CD14-positive monocyte (primary cell): ENCODE results near the gene ASIC2. TPM values are rescaled to one million over a fixed set of nuclear protein-coding genes. Genes with fewer than 3 reads are reported as not detected.
"Not testable (repeated sequence)": the region's sequence is repeated elsewhere in the genome, so short reads cannot be mapped to it uniquely, and the experiment has no call there.

Experiments
- DNase-seq, 3 donors: peaks; one replicate each; pipeline ENCODE4 v3.0.0-alpha.2; 2011 to 2022
- H2AFZ ChIP-seq: 2 replicates; pipeline ENCODE4 v1.6.0; 2012; ENCODE audit warnings: mild to moderate bottlenecking, low read depth, low read length, inconsistent platforms; ENCODE audit not compliant: insufficient read depth, poor library complexity, severe bottlenecking
- H3K27ac ChIP-seq, 2 donors: 1 replicate in 1 of 2; 2 replicates in 1 of 2; pipeline ENCODE4 v1.5.1; 2012 to 2013; ENCODE audit warnings: low read length in 2 of 2, control low read depth in 1 of 2, inconsistent platforms in 1 of 2, low read depth in 1 of 2, mild to moderate bottlenecking in 1 of 2
- H3K27me3 ChIP-seq, 2 donors: one replicate each; pipeline versions ENCODE4 v1.6.0 to v1.6.1; 2011 to 2013; ENCODE audit warnings: low read length in 2 of 2; ENCODE audit not compliant: control insufficient read depth in 2 of 2, insufficient read depth in 2 of 2
- H3K36me3 ChIP-seq, 2 donors: replicated peaks in 1 of 2; 1 replicate in 1 of 2; 2 replicates in 1 of 2; pipeline versions ENCODE4 v1.5.1 to v1.6.1; 2012 to 2013; ENCODE audit warnings: low read length in 2 of 2, control low read depth in 1 of 2, inconsistent platforms in 1 of 2, mild to moderate bottlenecking in 1 of 2; ENCODE audit not compliant: insufficient read depth in 2 of 2, control insufficient read depth in 1 of 2
- H3K4me1 ChIP-seq, 2 donors: 1 replicate in 1 of 2; 2 replicates in 1 of 2; pipeline versions ENCODE4 v1.5.1 to v1.6.1; 2012 to 2013; ENCODE audit warnings: low read length in 2 of 2, control low read depth in 1 of 2, inconsistent platforms in 1 of 2, mild to moderate bottlenecking in 1 of 2, moderate library complexity in 1 of 2; ENCODE audit not compliant: insufficient read depth in 2 of 2, control insufficient read depth in 1 of 2
- H3K4me2 ChIP-seq: replicated peaks from 2 replicates; pipeline ENCODE3; 2012; ENCODE audit warnings: low read length, moderate library complexity, mild to moderate bottlenecking; ENCODE audit not compliant: poor library complexity, severe bottlenecking; ENCODE audit errors: extremely low read depth
- H3K4me3 ChIP-seq, 3 experiments: fragments of 200-600 bp in 1 of 3; sonication (generic) in 1 of 3; replicated peaks in 1 of 3; 1 replicate in 2 of 3; 2 replicates in 1 of 3; pipeline ENCODE4 v1.5.1; 2011 to 2013; ENCODE audit warnings: low read length in 3 of 3, mild to moderate bottlenecking in 3 of 3, control low read depth in 2 of 3, low read depth in 2 of 3, inconsistent platforms in 1 of 3, moderate library complexity in 1 of 3
- H3K79me2 ChIP-seq: 2 replicates; pipeline ENCODE4 v1.6.0; 2012; ENCODE audit warnings: mild to moderate bottlenecking, control low read depth, inconsistent platforms, low read length, moderate library complexity; ENCODE audit not compliant: insufficient read depth
- H3K9ac ChIP-seq: 2 replicates; pipeline ENCODE4 v1.6.0; 2017; ENCODE audit warnings: low read length, mild to moderate bottlenecking; ENCODE audit not compliant: insufficient read depth, poor library complexity, severe bottlenecking
- H3K9me3 ChIP-seq, 2 donors: replicated peaks in 1 of 2; 1 replicate in 1 of 2; 2 replicates in 1 of 2; pipeline versions ENCODE4 v1.5.1 to v1.6.1; 2012 to 2013; ENCODE audit warnings: low read length in 2 of 2, control low read depth in 1 of 2; ENCODE audit not compliant: control insufficient read depth in 1 of 2, insufficient read depth in 1 of 2
- H4K20me1 ChIP-seq: 2 replicates; pipeline ENCODE4 v1.6.0; 2012; ENCODE audit warnings: mild to moderate bottlenecking, low read length, control low read depth, moderate library complexity; ENCODE audit not compliant: insufficient read depth
- H3K27ac Mint-ChIP-seq, 7 donors: one replicate each; pipeline ENCODE4 v1.8.0; 2020; ENCODE audit warnings: mild to moderate bottlenecking in 7 of 7, mixed read lengths in 7 of 7, moderate library complexity in 6 of 7, inconsistent platforms in 2 of 7
- H3K27me3 Mint-ChIP-seq, 3 donors: one replicate each; pipeline ENCODE4 v1.8.0; 2021 to 2022; ENCODE audit warnings: low read depth in 3 of 3, mild to moderate bottlenecking in 3 of 3, mixed read lengths in 3 of 3, moderate library complexity in 3 of 3, inconsistent platforms in 1 of 3
- H3K36me3 Mint-ChIP-seq, 2 donors: one replicate each; pipeline ENCODE4 v1.8.0; 2020; ENCODE audit warnings: mixed read lengths in 2 of 2, inconsistent platforms in 1 of 2, mild to moderate bottlenecking in 1 of 2
- H3K4me1 Mint-ChIP-seq: one replicate; pipeline ENCODE4 v1.8.0; 2020; ENCODE audit warnings: mild to moderate bottlenecking, mixed read lengths
- H3K4me3 Mint-ChIP-seq, 2 donors: one replicate each; pipeline ENCODE4 v1.8.0; 2020; ENCODE audit warnings: mild to moderate bottlenecking in 2 of 2, mixed read lengths in 2 of 2, moderate library complexity in 1 of 2
- H3K9me3 Mint-ChIP-seq, 7 donors: one replicate each; pipeline ENCODE4 v1.8.0; 2020 to 2022; ENCODE audit warnings: mixed read lengths in 7 of 7, mild to moderate bottlenecking in 6 of 7, moderate library complexity in 6 of 7, inconsistent platforms in 2 of 7
- WGBS: methylation state at CpG from one replicate; pipeline ENCODE4 v1.1.5; 2013; ENCODE audit warnings: missing lambda C conversion rate; ENCODE audit not compliant: insufficient coverage; 5-methylcytosine and 5-hydroxymethylcytosine counted together
- intact Hi-C, 2 donors: fragments of 100-400 bp; cut with micrococcal nuclease; formaldehyde crosslinking; loops; one replicate each; pipeline versions ENCODE4 v1.15.0 to v1.15.1; 2023
- polyA plus RNA-seq, 3 donors: library from polyadenylated mRNA; depleted of rRNA in 1 of 3; unstranded in 2 of 3; stranded (reverse) in 1 of 3; fragments of 300-500 nt in 2 of 3; fragments of >200 nt in 1 of 3; fragmentation: Illumina TruSeq in 2 of 3; gene quantifications; 1 replicate in 2 of 3; 2 replicates in 1 of 3; pipeline ENCODE4 v1.2.3, GENCODE V29; 2012 to 2021
- TF ChIP-seq, protein P1 (sequence below): fragments of 200-600 bp; IDR thresholded peaks from one replicate; pipeline ENCODE4 v1.8.0; 2022; ENCODE audit warnings: antibody characterized with exemption, mild to moderate bottlenecking

The ASIC2 gene
- polyA plus RNA-seq, 3 donors: not detected

DNA sequence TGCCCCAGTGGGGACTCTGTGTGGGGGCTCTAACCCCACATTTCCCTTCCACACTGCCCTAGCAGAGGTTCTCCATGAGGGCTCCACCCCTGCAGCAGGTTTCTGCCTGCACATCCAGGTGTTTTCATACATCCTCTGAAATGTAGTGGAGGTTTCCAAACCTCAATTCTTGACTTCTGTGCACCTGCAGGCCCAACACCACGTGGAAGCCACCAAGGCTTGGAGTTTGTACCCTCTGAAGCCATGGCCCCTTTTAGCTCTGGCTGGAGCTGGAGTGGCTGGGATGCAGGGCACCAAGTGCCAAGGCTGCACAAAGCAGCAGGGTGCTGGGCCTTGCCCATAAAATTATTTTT is 305.7 kb downstream of the ASIC2 start:
- WGBS: no CpG with 5 or more reads among the region's 1 CpG
- peaks cover 10 to 47% (median 34%) of the 10 kb centered on the region in 7 donors for H3K9me3 Mint-ChIP-seq
- not testable (repeated sequence) for H3K36me3 Mint-ChIP-seq

DNA sequence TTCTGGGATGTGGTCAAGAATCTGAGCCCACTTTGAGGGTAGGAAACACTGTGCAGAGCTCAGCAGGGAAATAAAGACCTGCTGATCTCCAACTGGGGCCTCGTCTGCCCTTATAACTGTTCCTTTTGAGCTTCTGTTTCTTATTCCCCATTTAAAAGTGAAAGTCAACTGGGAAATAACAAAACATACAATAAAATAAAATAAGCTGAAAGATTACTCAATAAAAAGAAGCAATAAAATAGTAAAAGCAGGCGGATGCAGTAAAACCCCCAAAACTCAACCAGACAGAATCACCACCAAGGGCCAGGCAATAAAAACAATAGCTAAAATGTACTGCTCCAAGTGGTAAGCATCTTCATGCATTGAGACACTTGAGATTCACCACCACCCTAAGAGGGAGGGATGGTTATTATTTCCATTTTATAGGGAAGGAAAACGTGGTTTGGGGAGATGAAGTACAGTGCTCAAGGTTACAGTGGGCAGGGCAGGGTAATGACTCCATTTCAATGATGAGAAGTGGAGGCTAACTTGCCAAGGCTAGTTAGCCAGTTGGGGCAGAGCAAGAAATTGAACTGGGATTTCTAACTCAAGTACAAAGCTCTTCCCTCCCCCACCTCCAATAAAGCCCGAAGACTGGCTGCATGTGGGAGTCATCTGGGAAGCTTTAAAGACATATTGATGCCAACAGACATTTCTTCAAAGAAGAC is 307.9 kb downstream of the ASIC2 start:
- Histone ChIP-seq H2AFZ (no peak overlapping the region), H3K9me3 (peaks cover 10 to 37% of the 10 kb centered on the region in 2 donors), H3K27me3 (no peaks in the 10 kb centered on the region), H3K4me1 (no peaks in the 10 kb centered on the region), H3K27ac (no peak overlapping the region), H3K4me3 (no peak overlapping the region), H3K36me3 (no peaks in the 10 kb centered on the region), H4K20me1 (no peaks in the 10 kb centered on the region), H3K4me2 (no peak overlapping the region), H3K9ac (no peak overlapping the region), H3K79me2 (no peaks in the 10 kb centered on the region)
- Mint-ChIP-seq H3K27me3 (peaks cover 0 to 3% (median 1%) of the 10 kb centered on the region in 3 donors), H3K4me3 (no peak overlapping the region), H3K36me3 (no peaks in the 10 kb centered on the region), H3K4me1 (no peaks in the 10 kb centered on the region), H3K27ac (no peak overlapping the region), H3K9me3 (peaks cover 19 to 57% (median 47%) of the 10 kb centered on the region in 7 donors)
- TF ChIP-seq, protein P1, sequence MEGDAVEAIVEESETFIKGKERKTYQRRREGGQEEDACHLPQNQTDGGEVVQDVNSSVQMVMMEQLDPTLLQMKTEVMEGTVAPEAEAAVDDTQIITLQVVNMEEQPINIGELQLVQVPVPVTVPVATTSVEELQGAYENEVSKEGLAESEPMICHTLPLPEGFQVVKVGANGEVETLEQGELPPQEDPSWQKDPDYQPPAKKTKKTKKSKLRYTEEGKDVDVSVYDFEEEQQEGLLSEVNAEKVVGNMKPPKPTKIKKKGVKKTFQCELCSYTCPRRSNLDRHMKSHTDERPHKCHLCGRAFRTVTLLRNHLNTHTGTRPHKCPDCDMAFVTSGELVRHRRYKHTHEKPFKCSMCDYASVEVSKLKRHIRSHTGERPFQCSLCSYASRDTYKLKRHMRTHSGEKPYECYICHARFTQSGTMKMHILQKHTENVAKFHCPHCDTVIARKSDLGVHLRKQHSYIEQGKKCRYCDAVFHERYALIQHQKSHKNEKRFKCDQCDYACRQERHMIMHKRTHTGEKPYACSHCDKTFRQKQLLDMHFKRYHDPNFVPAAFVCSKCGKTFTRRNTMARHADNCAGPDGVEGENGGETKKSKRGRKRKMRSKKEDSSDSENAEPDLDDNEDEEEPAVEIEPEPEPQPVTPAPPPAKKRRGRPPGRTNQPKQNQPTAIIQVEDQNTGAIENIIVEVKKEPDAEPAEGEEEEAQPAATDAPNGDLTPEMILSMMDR: no peak
- no peak for DNase-seq
- intact Hi-C loops: no loop called here
- WGBS: no CpG with 5 or more reads among the region's 4 CpGs

More for the DNA sequence above, 305.7 kb downstream of the ASIC2 start:
- H2AFZ ChIP-seq, intact Hi-C loops, H3K4me3 Mint-ChIP-seq, DNase-seq, H3K27me3 ChIP-seq, H3K27ac ChIP-seq, H4K20me1 ChIP-seq, H3K4me1 Mint-ChIP-seq, H3K79me2 ChIP-seq, H3K27ac Mint-ChIP-seq, H3K27me3 Mint-ChIP-seq, H3K4me2 ChIP-seq, H3K36me3 ChIP-seq, H3K4me3 ChIP-seq, H3K4me1 ChIP-seq, H3K9ac ChIP-seq: not testable (repeated sequence)
- H3K9me3 ChIP-seq: peaks cover 0 to 27% of the 10 kb centered on the region in 2 donors

DNA sequence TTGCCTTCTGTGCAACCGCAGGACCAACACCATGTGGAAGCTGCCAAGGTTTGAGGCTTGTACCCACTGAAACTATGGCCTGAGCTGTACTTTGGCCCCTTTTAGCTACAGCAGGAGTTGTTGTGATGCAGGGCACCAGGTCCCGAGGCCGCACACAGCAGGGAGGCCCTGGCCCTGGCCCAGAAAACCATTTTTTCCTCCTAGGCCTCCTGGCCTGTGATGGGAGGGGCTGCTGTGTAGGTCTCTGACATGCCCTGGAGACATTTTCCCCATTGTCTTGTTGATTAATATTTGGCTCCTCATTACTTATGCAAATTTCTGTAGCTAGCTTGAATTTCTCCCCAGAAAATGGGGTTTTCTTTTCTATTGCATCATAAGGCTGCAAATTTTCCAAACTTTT is 311.5 kb downstream of the ASIC2 start:
- H3K36me3 Mint-ChIP-seq, H3K4me3 ChIP-seq, H3K27me3 Mint-ChIP-seq, H3K79me2 ChIP-seq, H4K20me1 ChIP-seq, H3K27ac ChIP-seq, H3K4me1 Mint-ChIP-seq, H3K27me3 ChIP-seq, intact Hi-C loops, DNase-seq, H3K4me2 ChIP-seq, H3K36me3 ChIP-seq, H3K9ac ChIP-seq, H3K27ac Mint-ChIP-seq, H3K4me3 Mint-ChIP-seq, H2AFZ ChIP-seq, H3K4me1 ChIP-seq: not testable (repeated sequence)
- H3K9me3 Mint-ChIP-seq: peaks cover 13 to 38% (median 32%) of the 10 kb centered on the region in 7 donors
- peaks cover 10 to 21% of the 10 kb centered on the region in 2 donors for H3K9me3 ChIP-seq
- 100% methylated on average over 1 of the region's 3 CpGs for WGBS
